Subcutaneous abdominal adipose tissue (tissue), 5 donors: Measurements from ENCODE around the gene GALNTL6.
"Not testable (repeated sequence)": the region's sequence is repeated elsewhere in the genome, so short reads cannot be mapped to it uniquely, and the experiment has no call there.

ENCODE experiments used
- H3K27ac ChIP-seq: one replicate; pipeline ENCODE4 v1.7.0; 2013; ENCODE audit warnings: low read depth, mild to moderate bottlenecking, inconsistent platforms, low read length, moderate library complexity
- H3K27me3 ChIP-seq, 5 donors: one replicate each; pipeline ENCODE4 v1.7.0; 2013; ENCODE audit warnings: low read length in 5 of 5, inconsistent platforms in 1 of 5; ENCODE audit not compliant: control insufficient read depth in 5 of 5, insufficient read depth in 4 of 5
- H3K36me3 ChIP-seq, 5 donors: one replicate each; pipeline ENCODE4 v1.7.0; 2013; ENCODE audit warnings: low read length in 5 of 5; ENCODE audit not compliant: control insufficient read depth in 5 of 5, insufficient read depth in 5 of 5
- H3K4me1 ChIP-seq, 5 donors: one replicate each; pipeline ENCODE4 v1.7.0; 2013; ENCODE audit warnings: low read length in 5 of 5, mild to moderate bottlenecking in 3 of 5, moderate library complexity in 1 of 5; ENCODE audit not compliant: control insufficient read depth in 5 of 5, insufficient read depth in 5 of 5
- H3K4me3 ChIP-seq, 5 donors: one replicate each; pipeline ENCODE4 v1.7.0; 2013; ENCODE audit warnings: low read length in 5 of 5, low read depth in 1 of 5
- H3K9ac ChIP-seq, 5 donors: one replicate each; pipeline ENCODE4 v1.7.0; 2013; ENCODE audit warnings: low read length in 5 of 5, mild to moderate bottlenecking in 4 of 5, moderate library complexity in 3 of 5
- H3K9me3 ChIP-seq, 5 donors: one replicate each; pipeline ENCODE4 v1.7.0; 2013; ENCODE audit warnings: low read length in 5 of 5; ENCODE audit not compliant: control insufficient read depth in 5 of 5
- donor health status: healthy.
- donor health status: healthy.
- donor health status: healthy.
- donor health status: healthy.
- donor health status: healthy.

Gene GALNTL6

GRCh38 chr4:172794307-172794703 lies 981.1 kb downstream of the GALNTL6 start:
- Histone ChIP-seq H3K4me1 (no peaks in the 10 kb centered on the region), H3K36me3 (no peaks in the 10 kb centered on the region), H3K27ac (no peak overlapping the region), H3K27me3 (no peaks in the 10 kb centered on the region), H3K4me3 (no peak overlapping the region), H3K9ac (no peak overlapping the region), H3K9me3 (no peaks in the 10 kb centered on the region)

GRCh38 chr4:172797281-172797680 lies 984.1 kb downstream of the GALNTL6 start:
- H3K36me3 ChIP-seq, H3K4me1 ChIP-seq, H3K9ac ChIP-seq, H3K9me3 ChIP-seq, H3K4me3 ChIP-seq, H3K27me3 ChIP-seq, H3K27ac ChIP-seq: not testable (repeated sequence)

GRCh38 chr4:172802032-172802431 lies 988.8 kb downstream of the GALNTL6 start:
- Histone ChIP-seq H3K4me1 (no peaks in the 10 kb centered on the region), H3K4me3 (no peak overlapping the region), H3K9ac (no peak overlapping the region), H3K36me3 (no peaks in the 10 kb centered on the region), H3K27ac (no peak overlapping the region), H3K27me3 (no peaks in the 10 kb centered on the region), H3K9me3 (no peaks in the 10 kb centered on the region)

GRCh38 chr4:172806841-172807240 lies 993.6 kb downstream of the GALNTL6 start:
- H3K9ac ChIP-seq = no peak overlapping the region
- no peak overlapping the region for H3K27ac ChIP-seq
- no peaks in the 10 kb centered on the region for H3K36me3 ChIP-seq
- peaks cover 0 to 4% (median 0%) of the 10 kb centered on the region in 5 donors for H3K27me3 ChIP-seq
- no peaks in the 10 kb centered on the region for H3K4me1 ChIP-seq
- H3K4me3 ChIP-seq = no peak overlapping the region
- H3K9me3 ChIP-seq = no peaks in the 10 kb centered on the region

GRCh38 chr4:172808196-172808595 lies 995.0 kb downstream of the GALNTL6 start:
- Histone ChIP-seq H3K9me3 (no peaks in the 10 kb centered on the region), H3K27me3 (peaks cover 0 to 4% (median 0%) of the 10 kb centered on the region in 5 donors), H3K9ac (no peak overlapping the region), H3K36me3 (no peaks in the 10 kb centered on the region), H3K4me3 (no peak overlapping the region), H3K4me1 (no peaks in the 10 kb centered on the region), H3K27ac (no peak overlapping the region)

GRCh38 chr4:172809319-172809718 lies 996.1 kb downstream of the GALNTL6 start:
- Histone ChIP-seq H3K4me1 (no peaks in the 10 kb centered on the region), H3K4me3 (no peak overlapping the region), H3K36me3 (no peaks in the 10 kb centered on the region), H3K9ac (no peak overlapping the region), H3K27me3 (peaks cover 0 to 5% (median 3%) of the 10 kb centered on the region in 5 donors), H3K9me3 (no peaks in the 10 kb centered on the region), H3K27ac (no peak overlapping the region)

- no peaks in the 10 kb centered on the region for H3K36me3 ChIP-seq
- no peaks in the 10 kb centered on the region for H3K9me3 ChIP-seq
- H3K9ac ChIP-seq = no peak overlapping the region
- no peak overlapping the region for H3K4me3 ChIP-seq
- H3K4me1 ChIP-seq = no peaks in the 10 kb centered on the region
- H3K27me3 ChIP-seq = peaks cover 0 to 5% (median 3%) of the 10 kb centered on the region in 5 donors
- no peak overlapping the region for H3K27ac ChIP-seq
These were observed 1000.2 kb downstream of the GALNTL6 start for GRCh38 chr4:172813359-172813923.

GRCh38 chr4:172815499-172816164 lies 1002.4 kb downstream of the GALNTL6 start:
- H3K9me3 ChIP-seq = no peaks in the 10 kb centered on the region
- H3K4me3 ChIP-seq = no peak overlapping the region
- H3K27me3 ChIP-seq = peaks cover 0 to 3% (median 0%) of the 10 kb centered on the region in 5 donors
- no peak overlapping the region for H3K27ac ChIP-seq
- no peaks in the 10 kb centered on the region for H3K36me3 ChIP-seq
- H3K4me1 ChIP-seq = no peaks in the 10 kb centered on the region
- no peak overlapping the region for H3K9ac ChIP-seq

GRCh38 chr4:172818901-172819300 lies 1005.7 kb downstream of the GALNTL6 start:
- no peak overlapping the region for H3K9ac ChIP-seq
- no peaks in the 10 kb centered on the region for H3K36me3 ChIP-seq
- H3K4me1 ChIP-seq = no peaks in the 10 kb centered on the region
- H3K4me3 ChIP-seq = no peak overlapping the region
- no peaks in the 10 kb centered on the region for H3K27me3 ChIP-seq
- no peaks in the 10 kb centered on the region for H3K9me3 ChIP-seq
- H3K27ac ChIP-seq = no peak overlapping the region

GRCh38 chr4:172819353-172819752 lies 1006.1 kb downstream of the GALNTL6 start:
- Histone ChIP-seq H3K4me3 (no peak overlapping the region), H3K9ac (no peak overlapping the region), H3K27ac (no peak overlapping the region), H3K36me3 (no peaks in the 10 kb centered on the region), H3K9me3 (no peaks in the 10 kb centered on the region), H3K27me3 (no peaks in the 10 kb centered on the region), H3K4me1 (no peaks in the 10 kb centered on the region)
